ENCODE data around the gene ITM2A.

ITM2A gene

DNA sequence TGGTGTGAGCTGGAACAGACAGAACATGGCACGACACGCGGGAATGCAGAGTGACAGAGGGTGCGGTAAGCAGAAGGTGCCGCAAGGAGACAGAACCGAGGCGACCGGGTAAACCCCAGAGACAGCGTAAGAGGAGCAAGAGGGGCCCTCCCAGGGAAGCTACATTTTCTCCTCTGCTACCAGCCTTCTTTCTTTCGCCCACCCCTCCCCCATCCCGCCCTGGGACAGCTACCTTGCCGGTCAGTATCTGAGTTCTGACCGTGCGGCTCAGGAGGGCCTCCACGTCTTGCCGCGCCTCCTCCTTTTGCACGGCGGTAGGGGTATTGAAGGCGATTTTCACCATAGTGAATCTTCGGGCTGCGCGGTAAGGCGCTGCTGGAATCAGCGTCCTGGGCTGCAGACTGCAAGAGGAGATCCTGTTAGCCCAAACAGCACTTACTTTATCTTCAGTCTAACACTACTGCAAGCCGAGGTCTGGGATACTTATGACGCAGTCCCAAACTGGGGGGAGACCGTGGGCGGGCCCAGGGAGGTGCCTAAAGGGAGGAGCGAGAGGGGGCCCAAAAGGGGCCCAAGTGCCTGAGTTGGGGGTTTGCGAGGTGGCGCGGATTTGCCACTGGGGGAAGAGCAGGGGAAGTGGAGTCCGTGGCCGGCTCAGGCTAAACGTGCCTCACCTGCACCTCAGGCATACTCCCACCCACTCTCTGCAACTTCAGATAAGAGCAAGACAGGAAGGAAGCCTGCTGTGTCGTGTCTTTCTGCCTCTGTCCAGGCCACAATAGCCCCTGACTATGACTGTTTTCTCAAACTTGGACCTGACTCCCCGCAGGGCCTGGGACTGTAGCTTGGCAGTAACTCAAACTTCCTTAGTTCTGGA is at the start of gene ITM2A:
ITM2A (minus strand) TSS at position 462 of the 877 bp plus-strand sequence; CDS start at position 343, 119 bp downstream.
- no peak for DNase-seq

DNA sequence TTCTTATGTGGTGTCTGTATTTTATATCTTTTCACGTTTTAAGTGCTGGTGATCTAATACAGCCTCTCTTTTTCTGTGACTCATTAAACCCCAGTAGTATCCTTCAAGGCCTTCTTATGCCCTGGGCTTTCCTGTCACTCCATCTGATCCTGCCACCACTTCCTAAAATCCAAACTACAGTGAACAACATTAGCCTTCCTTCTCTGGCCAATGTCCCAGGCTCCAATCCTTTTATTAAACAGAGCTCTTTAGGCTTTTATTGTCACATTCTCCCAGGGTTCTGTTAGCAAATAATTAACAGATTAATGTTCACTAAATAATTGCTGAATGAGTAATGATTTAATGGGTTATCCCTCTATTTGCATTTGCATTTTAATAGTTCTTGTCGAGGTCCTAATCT is 47.9 kb upstream of the ITM2A start:
- DNase-seq: no peak

GRCh38 chrX:79413963-79414362 is 46.8 kb upstream of the ITM2A start:
- no peak for DNase-seq

- peak in 1 of 2 donors; percentile 2 for DNase-seq
Observed at GRCh38 chrX:79412972-79413371, 45.8 kb upstream of the ITM2A start.

GRCh38 chrX:79412166-79412565 is 45.0 kb upstream of the ITM2A start:
- DNase-seq: no peak

DNA sequence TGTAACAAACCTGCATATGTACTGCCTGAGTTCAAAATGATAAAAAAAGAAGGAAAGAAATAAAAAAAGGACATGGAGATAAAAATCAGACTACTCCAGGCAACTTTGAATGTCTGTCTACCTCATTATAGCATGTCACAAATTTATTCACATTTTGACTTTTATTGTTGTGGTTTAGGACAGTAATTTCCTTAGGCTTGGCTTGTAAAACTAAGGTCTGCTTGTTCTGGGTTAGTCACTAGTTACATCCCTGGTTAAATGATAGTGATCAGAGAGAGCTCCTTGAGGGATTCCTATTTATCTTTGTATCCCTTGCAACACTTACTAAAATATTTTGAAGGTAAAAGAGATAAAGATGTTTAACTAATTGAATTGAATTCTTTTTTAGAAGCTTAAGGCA is 42.5 kb upstream of the ITM2A start:
- no peak for DNase-seq

DNA sequence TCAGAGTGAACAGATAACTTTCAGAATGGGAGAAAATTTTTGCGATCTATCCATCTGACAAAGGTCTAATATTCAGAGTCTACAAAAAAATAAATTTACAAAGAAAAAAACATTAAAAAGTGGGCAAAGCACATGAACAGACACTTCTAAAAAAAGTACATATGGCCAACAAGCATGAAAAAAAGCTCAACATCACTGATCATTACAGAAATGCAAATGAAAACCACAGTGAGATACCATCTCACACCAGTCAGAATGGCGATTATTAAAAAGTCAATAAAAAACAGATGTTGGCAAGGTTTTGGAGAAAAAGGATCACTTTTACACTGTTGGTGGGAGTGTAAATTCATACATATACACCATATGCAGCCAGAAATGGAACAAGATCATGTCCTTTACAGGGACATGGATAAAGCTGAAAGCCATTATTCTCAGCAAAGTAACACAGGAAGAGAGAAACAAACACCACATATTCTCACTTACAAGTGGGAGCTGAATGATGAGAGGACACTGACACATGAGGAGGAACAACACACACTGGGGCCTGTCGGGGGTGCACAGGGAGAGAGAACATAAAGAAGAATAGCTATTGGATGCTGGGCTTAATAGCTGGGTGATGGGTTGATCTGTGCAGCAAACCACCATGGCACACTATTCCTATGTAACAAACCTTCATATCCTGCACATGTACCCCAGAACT is 41.6 kb upstream of the ITM2A start:
- no peak for DNase-seq

DNA sequence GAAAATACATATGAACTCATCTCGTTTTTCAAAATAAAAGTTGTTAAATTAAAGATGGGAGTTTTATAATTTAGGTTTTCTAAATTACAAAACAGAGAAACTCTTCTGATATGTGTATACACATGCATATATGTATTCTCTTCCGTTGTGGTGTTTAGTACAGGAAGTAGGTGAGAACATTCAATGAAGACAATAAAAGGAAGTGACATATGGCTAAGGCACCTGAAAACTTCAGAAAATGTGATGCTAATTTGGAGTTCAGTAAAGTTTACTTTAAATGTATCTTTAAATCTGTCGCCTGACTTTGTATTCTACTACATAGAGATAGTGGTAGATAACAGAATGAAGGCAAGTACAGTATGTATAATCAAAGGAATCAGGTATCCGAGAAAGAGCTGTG is 33.5 kb upstream of the ITM2A start:
- no peak for DNase-seq

DNA sequence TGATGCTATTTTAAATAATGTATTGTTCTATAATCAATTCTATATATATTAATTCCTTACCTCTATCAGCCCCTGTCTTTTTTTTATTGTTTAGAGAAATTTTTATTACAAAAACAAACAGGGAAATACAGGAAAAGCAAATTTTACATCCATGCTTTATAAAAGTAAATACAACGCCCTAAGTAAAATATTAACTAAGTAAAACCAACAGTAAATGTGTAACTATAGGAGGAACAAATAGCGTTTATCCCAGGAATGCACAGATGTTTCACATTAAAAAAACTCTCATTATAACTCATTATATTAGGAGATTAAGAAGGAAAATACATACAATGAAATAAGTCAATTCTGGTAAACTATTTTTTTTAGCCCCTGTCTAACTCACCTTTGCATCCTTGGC is 8.2 kb upstream of the ITM2A start:
- DNase-seq: no peak

DNA sequence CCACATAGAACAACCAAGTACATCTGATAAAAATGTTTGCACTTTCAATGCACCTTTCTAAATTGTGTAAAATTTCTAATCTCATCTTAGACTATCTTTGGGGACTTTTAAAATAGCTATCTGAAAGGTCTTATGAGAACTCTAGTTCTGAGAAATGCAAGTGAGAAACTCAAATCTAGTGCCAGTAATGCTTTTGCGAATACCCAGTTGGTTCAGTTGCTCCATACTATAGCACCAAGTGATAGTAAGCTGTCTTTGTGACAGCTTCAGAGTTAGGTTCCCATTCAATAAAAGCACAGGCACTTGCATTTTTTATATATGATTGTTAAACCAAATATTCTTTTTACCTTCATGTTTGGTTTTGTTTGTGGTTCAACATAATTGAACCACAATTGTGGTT is 4.5 kb upstream of the ITM2A start:
- no peak for DNase-seq

DNA sequence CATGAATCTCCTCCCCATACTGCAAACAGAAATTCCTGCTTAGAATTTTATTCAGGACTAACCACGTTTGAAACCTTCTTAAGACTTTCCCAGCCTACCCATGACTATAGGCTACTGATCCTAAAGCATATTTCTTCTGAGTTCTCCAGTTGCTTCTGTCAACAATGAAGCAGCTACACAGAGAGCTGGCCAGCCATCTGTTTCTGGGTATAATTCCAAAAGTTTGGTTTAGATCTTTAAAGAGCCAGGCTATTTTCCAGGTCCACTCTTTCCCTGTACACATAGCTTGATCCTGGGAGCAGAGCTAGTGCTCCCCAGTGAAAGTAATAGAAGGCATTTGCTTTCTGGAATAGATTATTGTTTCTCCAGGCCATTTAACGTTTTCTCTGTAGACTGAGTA is 4.0 kb upstream of the ITM2A start:
- DNase-seq: no peak

DNA sequence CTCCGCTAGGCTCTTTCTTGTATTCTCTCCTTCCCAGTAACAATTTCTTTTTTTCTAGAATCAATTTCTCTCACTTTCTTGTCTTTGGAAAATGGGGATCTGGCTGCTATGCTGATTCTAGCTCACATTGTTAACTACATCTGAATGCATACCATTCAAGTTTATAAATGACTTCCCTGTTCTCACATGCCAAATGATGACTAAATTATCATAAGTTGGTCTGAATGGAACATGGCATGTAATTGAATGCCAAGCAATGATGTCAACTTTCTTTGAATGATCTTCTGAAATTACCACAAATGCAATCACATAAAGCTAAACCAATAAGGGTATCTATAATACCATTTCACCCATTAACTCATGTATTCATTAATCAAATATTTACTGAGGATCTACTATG is 2.7 kb upstream of the ITM2A start:
- DNase-seq: no peak

- DNase-seq: no peak
Observed at GRCh38 chrX:79368441-79368840, 1.3 kb upstream of the ITM2A start.

DNA sequence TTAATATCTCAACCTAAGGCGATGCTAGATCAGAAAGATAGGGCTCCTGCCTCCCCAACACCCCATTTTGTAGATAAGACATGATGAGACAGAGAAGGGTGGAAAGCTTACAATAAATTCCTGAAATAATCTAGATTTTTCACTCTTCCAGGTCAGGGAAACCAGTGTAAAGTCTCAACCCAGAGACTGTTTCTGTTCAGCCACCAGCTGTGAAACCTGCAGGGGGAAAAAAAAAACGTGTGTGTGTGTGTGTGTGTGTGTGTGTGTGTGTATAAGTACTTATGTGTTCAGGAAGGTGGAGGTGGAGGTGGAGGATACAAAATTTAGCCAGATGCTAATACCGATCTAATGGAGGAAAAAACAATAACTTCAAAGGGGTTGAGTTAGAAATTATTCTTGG is 773 bp upstream of the ITM2A start:
- no peak for DNase-seq

DNA sequence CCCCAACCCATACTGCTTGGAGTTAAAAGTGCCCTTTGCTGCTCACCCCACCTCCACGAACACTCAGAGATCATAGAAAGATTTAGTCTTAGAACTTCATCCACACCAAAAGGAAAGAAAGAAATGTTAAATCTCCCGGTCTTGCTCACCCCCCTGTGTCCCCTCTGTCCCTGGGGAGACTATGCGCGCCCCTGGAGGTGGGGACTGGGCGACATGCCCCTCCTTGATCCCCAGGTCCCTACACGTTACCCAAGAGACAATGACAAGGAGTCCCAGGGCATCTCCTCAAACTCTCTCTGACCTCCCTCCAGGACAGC is 620 bp downstream of the ITM2A start:
- DNase-seq: no peak

DNA sequence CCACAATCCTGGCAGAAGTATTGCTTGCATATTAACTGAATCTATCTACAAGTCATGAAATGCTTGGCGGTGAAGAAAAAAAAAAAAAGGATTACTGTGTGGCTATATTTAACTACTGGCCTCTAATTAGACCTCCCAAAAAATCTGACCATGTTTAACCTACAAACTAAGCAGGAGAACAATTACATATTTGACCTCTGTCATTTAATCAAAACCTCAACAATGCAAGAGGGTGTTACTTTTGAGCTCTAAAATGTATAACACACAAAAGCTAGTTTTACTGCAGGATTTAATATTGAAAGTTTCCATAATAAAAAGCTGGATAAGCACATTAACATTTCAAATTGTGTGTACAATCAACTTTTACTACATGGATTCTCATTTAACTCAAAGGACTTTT is 1.5 kb downstream of the ITM2A start:
- DNase-seq: no peak

- no peak for DNase-seq
Observed at GRCh38 chrX:79364306-79364705, 2.8 kb downstream of the ITM2A start.

GRCh38 chrX:79361192-79361870 is 5.8 kb downstream of the ITM2A start:
- DNase-seq: no peak

- DNase-seq: no peak
Observed at GRCh38 chrX:79336869-79337815, 30.0 kb downstream of the ITM2A start.

GRCh38 chrX:79330022-79330421 is 37.1 kb downstream of the ITM2A start:
- no peak for DNase-seq

DNA sequence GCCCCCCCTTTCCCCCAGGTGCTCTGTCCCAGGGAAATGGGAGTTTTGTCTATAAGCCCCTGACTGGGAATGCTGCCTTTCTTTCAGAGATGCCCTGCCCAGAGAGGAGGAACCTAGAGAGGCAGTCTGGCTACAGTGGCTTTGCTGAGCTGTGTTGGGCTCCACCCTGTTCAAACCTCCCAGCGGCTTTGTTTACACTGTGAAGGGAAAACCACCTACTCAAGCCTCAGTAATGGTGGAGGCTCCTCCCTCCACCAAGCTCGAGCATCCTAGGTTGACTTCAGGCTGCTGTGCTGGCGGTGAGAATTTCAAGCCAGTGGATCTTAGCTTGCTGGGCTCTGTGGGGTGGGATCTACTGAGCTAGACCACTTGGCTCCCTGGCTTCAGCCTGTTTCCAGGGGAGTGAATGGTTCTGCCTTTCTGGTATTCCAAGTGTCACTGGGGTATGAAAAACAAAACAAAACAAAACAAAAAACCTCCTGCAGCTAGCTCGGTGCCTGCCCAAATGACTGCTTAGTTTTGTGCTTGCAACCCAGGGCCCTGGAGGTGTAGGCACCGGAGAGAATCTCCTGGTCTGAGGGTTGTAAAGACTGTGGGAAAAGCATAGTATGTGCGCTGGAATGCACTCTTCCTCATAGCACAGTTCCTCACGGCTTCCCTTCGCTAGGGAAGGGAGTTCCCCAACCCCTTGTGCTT is 41.7 kb downstream of the ITM2A start:
- DNase-seq: no peak
